ENCODE data around the gene CDKAL1. TPM values are rescaled to one million over a fixed set of nuclear protein-coding genes. Genes with fewer than 3 reads are reported as not detected.

CDKAL1 gene
- total RNA-seq, 1 experiment from 2014 or later, result 20.6 TPM

DNA sequence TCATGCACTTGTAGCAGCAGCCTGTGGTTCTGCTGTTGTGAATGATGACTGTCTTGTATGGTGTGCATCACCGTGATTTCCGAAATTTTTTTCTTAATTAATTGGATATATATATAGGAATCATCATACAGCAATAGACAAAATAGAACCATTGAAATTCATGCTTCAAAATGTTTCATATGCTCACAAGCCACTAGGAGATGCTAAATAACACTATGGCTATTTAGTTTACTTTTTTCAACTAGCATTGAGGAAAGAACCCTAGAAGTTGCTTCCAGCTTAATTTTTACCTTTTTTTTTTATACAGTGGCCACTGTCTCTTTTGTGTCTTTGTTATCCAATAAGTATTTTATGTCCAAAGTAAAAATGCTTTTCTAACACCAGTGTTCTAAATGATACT lies 485.4 kb downstream of the CDKAL1 start:
- CTCF ChIA-PET, result no interaction called here
- POLR2A ChIA-PET, result no interaction called here
- no peaks in the 10 kb centered on the region for H3K9me3 Mint-ChIP-seq
- no peak for TF ChIP-seq ZNF219 (CRISPR knock-in tag; IDR thresholded peaks at IDR 0.05; ENCODE audit: borderline replicate concordance)
- no peak for TF ChIP-seq ZNF232 (CRISPR knock-in tag; IDR thresholded peaks at IDR 0.05)
- TF ChIP-seq RELA (CRISPR knock-in tag; IDR thresholded peaks at IDR 0.05; ENCODE audit: borderline replicate concordance), result no peak
- TF ChIP-seq, protein P1, sequence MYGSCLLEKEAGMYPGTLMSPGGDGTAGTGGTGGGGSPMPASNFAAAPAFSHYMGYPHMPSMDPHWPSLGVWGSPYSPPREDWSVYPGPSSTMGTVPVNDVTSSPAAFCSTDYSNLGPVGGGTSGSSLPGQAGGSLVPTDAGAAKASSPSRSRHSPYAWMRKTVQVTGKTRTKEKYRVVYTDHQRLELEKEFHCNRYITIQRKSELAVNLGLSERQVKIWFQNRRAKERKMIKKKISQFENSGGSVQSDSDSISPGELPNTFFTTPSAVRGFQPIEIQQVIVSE (CRISPR knock-in tag; IDR thresholded peaks at IDR 0.05; ENCODE audit: borderline replicate concordance), result no peak
- TF ChIP-seq ESRRA (CRISPR knock-in tag; IDR thresholded peaks at IDR 0.05; ENCODE audit: borderline replicate concordance), result no peak
- H3K27ac Mint-ChIP-seq, result no peak overlapping the region
- H3K27me3 Mint-ChIP-seq (ENCODE audit: low read depth), result no peaks in the 10 kb centered on the region
- ATAC-seq, result no peak
- no peak for DNase-seq (ENCODE audit: low spot score)
- no peaks in the 10 kb centered on the region for H3K36me3 Mint-ChIP-seq
- no peak overlapping the region for H3K4me3 Mint-ChIP-seq
- peaks cover 15% of the 10 kb centered on the region for H3K4me1 Mint-ChIP-seq

DNA sequence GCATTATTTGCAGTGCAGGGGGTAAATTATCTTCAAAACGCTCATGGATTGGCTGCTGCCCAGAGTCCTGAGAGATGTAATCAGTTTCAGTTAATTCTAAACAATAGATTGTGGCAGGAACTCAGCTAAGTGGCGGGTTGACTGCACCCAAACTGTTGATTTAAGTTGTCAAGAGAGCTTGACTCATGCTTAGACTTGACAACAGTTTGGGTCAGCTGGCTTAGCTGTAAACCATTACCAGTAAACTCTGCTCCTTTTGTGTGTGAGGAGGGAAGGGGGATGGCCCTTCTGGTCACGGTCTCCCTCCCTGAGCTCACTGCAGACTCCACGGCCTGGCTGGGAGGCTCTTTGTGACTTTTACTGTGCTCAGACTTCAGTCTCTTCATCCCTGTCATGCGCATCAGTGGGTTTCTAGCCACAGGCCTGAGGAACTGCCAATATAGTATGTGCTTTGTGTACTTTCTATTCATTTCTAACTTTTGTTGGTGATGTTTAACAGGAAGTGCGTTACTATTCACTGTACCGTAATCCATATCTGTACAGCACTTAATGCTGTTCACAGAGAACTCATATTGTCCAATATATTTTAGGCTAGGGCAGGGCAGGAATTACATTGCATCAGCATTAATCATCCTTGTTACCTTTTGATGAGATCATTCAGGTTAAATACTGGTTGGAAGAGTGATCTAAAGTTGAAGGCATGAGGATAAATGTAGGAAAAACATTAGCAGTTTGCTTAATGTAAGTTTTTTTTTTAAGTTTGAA lies 488.3 kb downstream of the CDKAL1 start:
- Mint-ChIP-seq H3K36me3 (peaks cover 8% of the 10 kb centered on the region), H3K27ac (no peak overlapping the region), H3K4me3 (no peak overlapping the region), H3K4me1 (peaks cover 21% of the 10 kb centered on the region), H3K27me3 (ENCODE audit: low read depth) (no peaks in the 10 kb centered on the region), H3K9me3 (peaks cover 9% of the 10 kb centered on the region)
- ATAC-seq, result peak; percentile 78
- DNase-seq (ENCODE audit: low spot score), result no peak
- ChIA-PET CTCF (interaction anchor here (1.1 kb wide), 1 partner anchor 16 kb away, joined by 3 read pairs; no protein-coding TSS in a partner anchor), POLR2A (no interaction called here)
- TF ChIP-seq GABPB1 (CRISPR knock-in tag; IDR thresholded peaks at IDR 0.05), result peak; percentile 43; the same call in 1 of the 2 replicates
- TF ChIP-seq JUN (CRISPR knock-in tag; IDR thresholded peaks at IDR 0.05), result no peak

DNA sequence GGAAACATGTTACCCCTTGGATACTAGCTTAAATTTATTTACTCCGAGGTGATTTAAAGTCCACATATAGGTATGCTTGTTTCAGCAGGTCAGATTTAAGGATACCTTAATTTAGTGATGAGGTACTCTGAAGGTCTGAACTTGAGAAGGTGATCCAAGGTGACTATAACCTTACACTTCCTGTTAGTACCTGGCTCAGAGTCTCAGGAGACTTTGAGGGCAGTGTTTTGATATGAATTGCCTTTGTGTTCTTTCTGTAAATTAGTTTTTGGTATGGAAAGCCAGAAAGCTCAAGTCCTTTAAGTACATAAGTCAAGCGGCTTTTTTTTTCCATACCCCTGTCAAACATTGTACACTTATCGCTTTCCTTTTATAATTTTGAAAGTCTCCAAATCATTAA lies 489.0 kb downstream of the CDKAL1 start:
- no peak for DNase-seq (ENCODE audit: low spot score)
- CTCF ChIA-PET, result no interaction called here
- H3K9me3 Mint-ChIP-seq, result peaks cover 15% of the 10 kb centered on the region
- H3K4me1 Mint-ChIP-seq, result peaks cover 21% of the 10 kb centered on the region
- no peak for ATAC-seq
- no peak overlapping the region for H3K4me3 Mint-ChIP-seq
- H3K36me3 Mint-ChIP-seq, result peaks cover 12% of the 10 kb centered on the region
- no peak overlapping the region for H3K27ac Mint-ChIP-seq
- POLR2A ChIA-PET, result no interaction called here
- H3K27me3 Mint-ChIP-seq (ENCODE audit: low read depth), result no peaks in the 10 kb centered on the region
- no peak for TF ChIP-seq MXD4 (CRISPR knock-in tag; IDR thresholded peaks at IDR 0.05; ENCODE audit: borderline replicate concordance)
- no peak for TF ChIP-seq ZNF263 (CRISPR knock-in tag; IDR thresholded peaks at IDR 0.05; ENCODE audit: low read depth)
- TF ChIP-seq ZBTB21 (CRISPR knock-in tag; IDR thresholded peaks at IDR 0.05; ENCODE audit: borderline replicate concordance), result no peak
- no peak for TF ChIP-seq NFE2L1 (CRISPR knock-in tag; IDR thresholded peaks at IDR 0.05)
- TF ChIP-seq ZNF232 (CRISPR knock-in tag; IDR thresholded peaks at IDR 0.05), result no peak
- TF ChIP-seq, protein P2, sequence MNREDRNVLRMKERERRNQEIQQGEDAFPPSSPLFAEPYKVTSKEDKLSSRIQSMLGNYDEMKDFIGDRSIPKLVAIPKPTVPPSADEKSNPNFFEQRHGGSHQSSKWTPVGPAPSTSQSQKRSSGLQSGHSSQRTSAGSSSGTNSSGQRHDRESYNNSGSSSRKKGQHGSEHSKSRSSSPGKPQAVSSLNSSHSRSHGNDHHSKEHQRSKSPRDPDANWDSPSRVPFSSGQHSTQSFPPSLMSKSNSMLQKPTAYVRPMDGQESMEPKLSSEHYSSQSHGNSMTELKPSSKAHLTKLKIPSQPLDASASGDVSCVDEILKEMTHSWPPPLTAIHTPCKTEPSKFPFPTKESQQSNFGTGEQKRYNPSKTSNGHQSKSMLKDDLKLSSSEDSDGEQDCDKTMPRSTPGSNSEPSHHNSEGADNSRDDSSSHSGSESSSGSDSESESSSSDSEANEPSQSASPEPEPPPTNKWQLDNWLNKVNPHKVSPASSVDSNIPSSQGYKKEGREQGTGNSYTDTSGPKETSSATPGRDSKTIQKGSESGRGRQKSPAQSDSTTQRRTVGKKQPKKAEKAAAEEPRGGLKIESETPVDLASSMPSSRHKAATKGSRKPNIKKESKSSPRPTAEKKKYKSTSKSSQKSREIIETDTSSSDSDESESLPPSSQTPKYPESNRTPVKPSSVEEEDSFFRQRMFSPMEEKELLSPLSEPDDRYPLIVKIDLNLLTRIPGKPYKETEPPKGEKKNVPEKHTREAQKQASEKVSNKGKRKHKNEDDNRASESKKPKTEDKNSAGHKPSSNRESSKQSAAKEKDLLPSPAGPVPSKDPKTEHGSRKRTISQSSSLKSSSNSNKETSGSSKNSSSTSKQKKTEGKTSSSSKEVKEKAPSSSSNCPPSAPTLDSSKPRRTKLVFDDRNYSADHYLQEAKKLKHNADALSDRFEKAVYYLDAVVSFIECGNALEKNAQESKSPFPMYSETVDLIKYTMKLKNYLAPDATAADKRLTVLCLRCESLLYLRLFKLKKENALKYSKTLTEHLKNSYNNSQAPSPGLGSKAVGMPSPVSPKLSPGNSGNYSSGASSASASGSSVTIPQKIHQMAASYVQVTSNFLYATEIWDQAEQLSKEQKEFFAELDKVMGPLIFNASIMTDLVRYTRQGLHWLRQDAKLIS (CRISPR knock-in tag; IDR thresholded peaks at IDR 0.05; ENCODE audit: borderline replicate concordance), result no peak
- TF ChIP-seq, protein P3, sequence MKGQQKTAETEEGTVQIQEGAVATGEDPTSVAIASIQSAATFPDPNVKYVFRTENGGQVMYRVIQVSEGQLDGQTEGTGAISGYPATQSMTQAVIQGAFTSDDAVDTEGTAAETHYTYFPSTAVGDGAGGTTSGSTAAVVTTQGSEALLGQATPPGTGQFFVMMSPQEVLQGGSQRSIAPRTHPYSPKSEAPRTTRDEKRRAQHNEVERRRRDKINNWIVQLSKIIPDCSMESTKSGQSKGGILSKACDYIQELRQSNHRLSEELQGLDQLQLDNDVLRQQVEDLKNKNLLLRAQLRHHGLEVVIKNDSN (CRISPR knock-in tag; IDR thresholded peaks at IDR 0.05), result no peak
- TF ChIP-seq, protein P4, sequence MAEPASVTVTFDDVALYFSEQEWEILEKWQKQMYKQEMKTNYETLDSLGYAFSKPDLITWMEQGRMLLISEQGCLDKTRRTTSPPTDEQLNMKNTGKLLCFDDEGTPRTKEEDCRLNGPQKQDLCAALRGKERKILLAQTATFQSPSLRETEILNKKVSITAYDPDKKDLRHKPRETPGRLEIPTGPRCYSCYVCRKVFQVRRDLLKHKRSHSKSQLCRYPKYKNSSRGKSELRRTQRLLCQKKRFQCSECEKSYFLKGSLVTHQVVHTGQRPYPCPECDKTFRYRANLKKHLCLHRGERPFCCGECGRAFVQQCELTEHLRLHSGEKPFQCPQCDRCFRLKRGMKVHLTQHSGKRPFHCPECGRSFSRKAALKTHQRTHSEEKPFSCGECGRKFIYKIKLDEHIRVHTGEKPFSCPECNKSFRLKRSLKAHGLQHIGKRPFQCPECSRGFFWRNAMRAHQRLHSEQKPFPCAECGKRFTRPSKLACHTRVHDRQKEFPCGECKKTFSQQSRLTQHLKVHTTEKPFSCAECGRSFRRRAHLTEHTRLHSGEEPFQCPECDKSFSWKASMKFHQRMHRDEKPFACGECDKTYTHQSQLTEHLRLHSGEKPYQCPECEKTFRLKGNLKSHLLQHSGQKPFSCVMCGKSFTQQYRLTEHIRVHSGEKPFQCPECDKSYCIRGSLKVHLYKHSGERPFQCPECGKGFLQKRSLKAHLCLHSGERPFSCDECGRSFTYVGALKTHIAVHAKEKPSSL (CRISPR knock-in tag; conservative IDR thresholded peaks at IDR 0.05), result no peak
- TF ChIP-seq ZNF317 (CRISPR knock-in tag; IDR thresholded peaks at IDR 0.05; ENCODE audit: borderline replicate concordance, low read depth), result no peak
- TF ChIP-seq SMAD4 (CRISPR knock-in tag; IDR thresholded peaks at IDR 0.05), result no peak
- TF ChIP-seq, protein P5, sequence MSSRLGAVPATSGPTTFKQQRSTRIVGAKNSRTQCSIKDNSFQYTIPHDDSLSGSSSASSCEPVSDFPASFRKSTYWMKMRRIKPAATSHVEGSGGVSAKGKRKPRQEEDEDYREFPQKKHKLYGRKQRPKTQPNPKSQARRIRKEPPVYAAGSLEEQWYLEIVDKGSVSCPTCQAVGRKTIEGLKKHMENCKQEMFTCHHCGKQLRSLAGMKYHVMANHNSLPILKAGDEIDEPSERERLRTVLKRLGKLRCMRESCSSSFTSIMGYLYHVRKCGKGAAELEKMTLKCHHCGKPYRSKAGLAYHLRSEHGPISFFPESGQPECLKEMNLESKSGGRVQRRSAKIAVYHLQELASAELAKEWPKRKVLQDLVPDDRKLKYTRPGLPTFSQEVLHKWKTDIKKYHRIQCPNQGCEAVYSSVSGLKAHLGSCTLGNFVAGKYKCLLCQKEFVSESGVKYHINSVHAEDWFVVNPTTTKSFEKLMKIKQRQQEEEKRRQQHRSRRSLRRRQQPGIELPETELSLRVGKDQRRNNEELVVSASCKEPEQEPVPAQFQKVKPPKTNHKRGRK (CRISPR knock-in tag; IDR thresholded peaks at IDR 0.05; ENCODE audit: borderline replicate concordance), result no peak
- TF ChIP-seq TEAD4 (CRISPR knock-in tag; IDR thresholded peaks at IDR 0.05), result no peak
- no peak for TF ChIP-seq TP53 (CRISPR knock-in tag; IDR thresholded peaks at IDR 0.05)
